ENCODE results near the gene TENM4.

The TENM4 gene

GRCh38 chr11:79447038-79447786, 6.4 kb upstream of the TENM4 start:
- DNase-seq: no peak

- DNase-seq: no peak
Observed at GRCh38 chr11:79444923-79445322, 4.1 kb upstream of the TENM4 start.

GRCh38 chr11:79441461-79441875, 638 bp upstream of the TENM4 start:
- DNase-seq: peak; percentile 7 to 42

GRCh38 chr11:79439886-79440570, 802 bp downstream of the TENM4 start:
- DNase-seq: no peak

GRCh38 chr11:79439410-79439885, 1.4 kb downstream of the TENM4 start:
- DNase-seq: no peak

GRCh38 chr11:79438631-79439409, 2.0 kb downstream of the TENM4 start:
- DNase-seq: no peak

GRCh38 chr11:79437981-79438630, 2.7 kb downstream of the TENM4 start:
- no peak for DNase-seq

- DNase-seq: no peak
Observed at GRCh38 chr11:79437278-79437980, 3.4 kb downstream of the TENM4 start.

GRCh38 chr11:79436919-79437277, 3.9 kb downstream of the TENM4 start:
- no peak for DNase-seq

GRCh38 chr11:79434283-79434682, 6.5 kb downstream of the TENM4 start:
- DNase-seq: no peak

GRCh38 chr11:79432138-79432537, 8.7 kb downstream of the TENM4 start:
- no peak for DNase-seq

GRCh38 chr11:79431535-79431934, 9.3 kb downstream of the TENM4 start:
- DNase-seq: no peak

GRCh38 chr11:79430280-79430679, 10.6 kb downstream of the TENM4 start:
- DNase-seq: no peak

- DNase-seq: no peak
Observed at GRCh38 chr11:79428406-79428805, 12.4 kb downstream of the TENM4 start.

- no peak for DNase-seq
Observed at GRCh38 chr11:79427611-79428327, 13.1 kb downstream of the TENM4 start.

GRCh38 chr11:79427126-79427525, 13.7 kb downstream of the TENM4 start:
- no peak for DNase-seq

- DNase-seq: no peak
Observed at GRCh38 chr11:79425463-79425862, 15.4 kb downstream of the TENM4 start.

- DNase-seq: no peak
Observed at GRCh38 chr11:79423736-79424135, 17.1 kb downstream of the TENM4 start.

GRCh38 chr11:79422866-79423265, 18.0 kb downstream of the TENM4 start:
- DNase-seq: no peak

- no peak for DNase-seq
Observed at GRCh38 chr11:79421820-79422219, 19.0 kb downstream of the TENM4 start.

GRCh38 chr11:79419120-79419519, 21.7 kb downstream of the TENM4 start:
- no peak for DNase-seq

- no peak for DNase-seq
Observed at GRCh38 chr11:79418241-79418640, 22.6 kb downstream of the TENM4 start.
